ENCODE results near the gene TEC. TPM values are rescaled to one million over a fixed set of nuclear protein-coding genes. Genes with fewer than 3 reads are reported as not detected.

Gene TEC
- polyA plus RNA-seq, 1 of the 3 experiments (the other 2 are of a cell fraction): 0.85 TPM

- peak overlapping the region in 1 of 2 experiments; percentile 43; a peak in 3 of 4 replicates for H3K27ac ChIP-seq (ENCODE audit: low read depth in 2 of 2, low read length in 1 of 2)
- peak; percentile 44 for DNase-seq
- peak; percentile 15; the same call in 1 of the 2 replicates for TF ChIP-seq JUND (IDR thresholded peaks at IDR 0.05)
- TF ChIP-seq RXRA (IDR thresholded peaks at IDR 0.05; ENCODE audit: borderline replicate concordance, low read depth): no peak
- peak; percentile 60 for TF ChIP-seq RAD21 (IDR thresholded peaks at IDR 0.05; ENCODE audit: low read length)
- TF ChIP-seq SMC3 (IDR thresholded peaks at IDR 0.05; ENCODE audit: low read depth, low read length): peak; percentile 36; the same call in 1 of the 2 replicates
- TF ChIP-seq FOXM1 (IDR thresholded peaks at IDR 0.05; ENCODE audit: low read depth): no peak
- TF ChIP-seq CTCF (IDR thresholded peaks at IDR 0.05): peak; percentile 72
- no peaks in the 10 kb centered on the region for H4K20me1 ChIP-seq (ENCODE audit: insufficient read depth)
- H3K9ac ChIP-seq: no peak overlapping the region
- no peaks in the 10 kb centered on the region for H3K9me2 ChIP-seq
- H3K9me3 ChIP-seq: no peaks in the 10 kb centered on the region
- WGBS (ENCODE audit: low lambda C conversion rate): 76% methylated on average over 5 of the region's 5 CpGs
- no peaks in the 10 kb centered on the region for H3K36me3 ChIP-seq (replicated peaks in 1 of 2; ENCODE audit: control insufficient read depth in 1 of 2, insufficient read depth in 2 of 2, low read length in 1 of 2)
- H2AFZ ChIP-seq (ENCODE audit: low read depth): no peak overlapping the region; the same call in 1 of the 2 replicates
- no peaks in the 10 kb centered on the region for H3K79me2 ChIP-seq (ENCODE audit: insufficient read depth)
- no peaks in the 10 kb centered on the region for H3K27me3 ChIP-seq (ENCODE audit: insufficient read depth)
- H3K4me3 ChIP-seq (ENCODE audit: low read depth in 2 of 2, low read length in 1 of 2): no peak overlapping the region
- no peak overlapping the region for H3K4me2 ChIP-seq
- peaks cover 21% of the 10 kb centered on the region for H3F3A ChIP-seq (replicated peaks; ENCODE audit: insufficient read depth)
- peaks cover 0 to 45% of the 10 kb centered on the region in 2 experiments; a peak in 2 of 4 replicates for H3K4me1 ChIP-seq (ENCODE audit: control insufficient read depth in 1 of 2, insufficient read depth in 2 of 2, low read depth in 1 of 2, low read length in 1 of 2)
- CTCF ChIA-PET: interaction anchor here (0.6 to 2.7 kb wide), 10 partner anchors 9 to 459 kb away, joined by 3 to 10 read pairs (median 3); no protein-coding TSS in a partner anchor
- POLR2A ChIA-PET: no interaction called here
Measured at GRCh38 chr4:48109413-48110263, 160.0 kb downstream of the TEC start.

GRCh38 chr4:48108309-48109073, 161.1 kb downstream of the TEC start:
- H2AFZ ChIP-seq (ENCODE audit: low read depth): no peak overlapping the region; the same call in 1 of the 2 replicates
- H3K36me3 ChIP-seq (replicated peaks in 1 of 2; ENCODE audit: control insufficient read depth in 1 of 2, insufficient read depth in 2 of 2, low read length in 1 of 2): no peaks in the 10 kb centered on the region
- no peak overlapping the region for H3K4me3 ChIP-seq (ENCODE audit: low read depth in 2 of 2, low read length in 1 of 2)
- no peak for DNase-seq
- no peaks in the 10 kb centered on the region for H3K27me3 ChIP-seq (ENCODE audit: insufficient read depth)
- H3K4me2 ChIP-seq: no peak overlapping the region
- no peaks in the 10 kb centered on the region for H3K79me2 ChIP-seq (ENCODE audit: insufficient read depth)
- H3K9ac ChIP-seq: no peak overlapping the region
- no peaks in the 10 kb centered on the region for H3K9me3 ChIP-seq
- ChIA-PET CTCF (interaction anchor here (0.8 to 2.7 kb wide), 4 partner anchors 10 to 175 kb away, joined by 3 to 10 read pairs (median 3); no protein-coding TSS in a partner anchor), POLR2A (no interaction called here)
- 98% methylated on average over 2 of the region's 2 CpGs for WGBS (ENCODE audit: low lambda C conversion rate)
- H3K9me2 ChIP-seq: no peaks in the 10 kb centered on the region
- H4K20me1 ChIP-seq (ENCODE audit: insufficient read depth): no peaks in the 10 kb centered on the region
- H3F3A ChIP-seq (replicated peaks; ENCODE audit: insufficient read depth): peaks cover 21% of the 10 kb centered on the region
- TF ChIP-seq RCOR1 (IDR thresholded peaks at IDR 0.05; ENCODE audit: low read length): no peak
- 0 out of 2 replicates have a peak, but pooled peaks have one; percentile 2 for TF ChIP-seq FOSL2 (IDR thresholded peaks at IDR 0.05; ENCODE audit: borderline replicate concordance, low read depth)
- TF ChIP-seq ELF1 (IDR thresholded peaks at IDR 0.05): no peak
- TF ChIP-seq RFX5 (IDR thresholded peaks at IDR 0.05; ENCODE audit: low read length): no peak
- H3K27ac ChIP-seq (ENCODE audit: low read depth in 2 of 2, low read length in 1 of 2): peak overlapping the region in 1 of 2 experiments; percentile 31; a peak in 1 of 4 replicates
- peaks cover 0 to 44% of the 10 kb centered on the region in 2 experiments; a peak in 2 of 4 replicates for H3K4me1 ChIP-seq (ENCODE audit: control insufficient read depth in 1 of 2, insufficient read depth in 2 of 2, low read depth in 1 of 2, low read length in 1 of 2)

Data from SK-N-SH (cell line).